ENCODE measurements around the gene ESYT3.
"Not testable (repeated sequence)": the region's sequence is repeated elsewhere in the genome, so short reads cannot be mapped to it uniquely, and the experiment has no call there.

Gene ESYT3

GRCh38 chr3:138406606-138407005, 27.8 kb upstream of the ESYT3 start:
- TF ChIP-seq CTCF (IDR thresholded peaks at IDR 0.05; ENCODE audit: control extremely low read depth, extremely low read depth, low read depth, missing control alignments), result no peak
- ChIA-PET CTCF (interaction anchor here (1.3 to 3.3 kb wide), 4 partner anchors 9 to 509 kb away, joined by 3 to 30 read pairs (median 4); no protein-coding TSS in a partner anchor), POLR2A (no interaction called here)

GRCh38 chr3:138407236-138407907, 27.0 kb upstream of the ESYT3 start:
- ChIA-PET POLR2A (no interaction called here), CTCF (interaction anchor here (0.9 to 3.3 kb wide), 4 partner anchors 8 to 68 kb away, joined by 3 to 30 read pairs (median 3); no protein-coding TSS in a partner anchor)
- TF ChIP-seq CTCF (IDR thresholded peaks at IDR 0.05; ENCODE audit: control extremely low read depth, extremely low read depth, low read depth, missing control alignments), result no peak
- no peak for DNase-seq (ENCODE audit: extremely low spot score)

More at GRCh38 chr3:138406606-138407005, 27.8 kb upstream of the ESYT3 start:
- no peak for DNase-seq (ENCODE audit: extremely low spot score)

- TF ChIP-seq CTCF (IDR thresholded peaks at IDR 0.05; ENCODE audit: control extremely low read depth, extremely low read depth, low read depth, missing control alignments), result no peak
- ChIA-PET POLR2A (no interaction called here), CTCF (interaction anchor here (2.0 to 3.3 kb wide), 2 partner anchors 9 to 515 kb away, joined by 10 to 30 read pairs; no protein-coding TSS in a partner anchor)
- DNase-seq (ENCODE audit: extremely low spot score), result no peak
Measured at GRCh38 chr3:138408751-138409570, 25.5 kb upstream of the ESYT3 start.

GRCh38 chr3:138412821-138413551, 21.4 kb upstream of the ESYT3 start:
- TF ChIP-seq CTCF (IDR thresholded peaks at IDR 0.05; ENCODE audit: control extremely low read depth, extremely low read depth, low read depth, missing control alignments), result no peak
- DNase-seq (ENCODE audit: extremely low spot score), result no peak
- POLR2A ChIA-PET, result no interaction called here
- CTCF ChIA-PET, result interaction anchor here (1.7 to 8.5 kb wide), 5 partner anchors 10 to 510 kb away, joined by 4 to 81 read pairs (median 6); partner anchors contain the start of gene ESYT3

- DNase-seq (ENCODE audit: extremely low spot score); POLR2A ChIA-PET: not testable (repeated sequence)
- CTCF ChIA-PET, result interaction anchor here (1.4 to 8.5 kb wide), 7 partner anchors 10 to 507 kb away, joined by 3 to 81 read pairs (median 6); partner anchors contain the start of gene CEP70
Measured at GRCh38 chr3:138416236-138416635, 18.2 kb upstream of the ESYT3 start.

- CTCF ChIA-PET, result interaction anchor here (0.6 to 8.5 kb wide), 33 partner anchors 9 to 519 kb away, joined by 3 to 81 read pairs (median 5); partner anchors contain the start of genes CEP70 and ESYT3
Measured at GRCh38 chr3:138417559-138417982, 16.8 kb upstream of the ESYT3 start.

More at GRCh38 chr3:138417559-138417982, 16.8 kb upstream of the ESYT3 start:
- DNase-seq (ENCODE audit: extremely low spot score), result peak; percentile 80
- POLR2A ChIA-PET, result no interaction called here
- TF ChIP-seq CTCF (IDR thresholded peaks at IDR 0.05; ENCODE audit: control extremely low read depth, extremely low read depth, low read depth, missing control alignments), result peak; percentile 91

Data from GM10248 (cell line).